ENCODE data around the gene SPSB2.
A peak's percentile ranks its signal among the peaks of the same experiment; 100 is the strongest.
"Not testable (repeated sequence)": the region's sequence is repeated elsewhere in the genome, so short reads cannot be mapped to it uniquely, and the experiment has no call there.

SPSB2 gene

GRCh38 chr12:6890789-6891645 lies 17.9 kb upstream of the SPSB2 start:
- TF ChIP-seq MAX (IDR thresholded peaks at IDR 0.05; ENCODE audit: low read depth, low read length) (peak; percentile 92), POLR2A (IDR thresholded peaks at IDR 0.05; ENCODE audit: extremely low read depth, insufficient read length) (peak; percentile 72), MYC (IDR thresholded peaks at IDR 0.05; ENCODE audit: low read depth, low read length) (no peak; the same call in 1 of the 2 replicates)
- TF ChIP-seq, protein P1, sequence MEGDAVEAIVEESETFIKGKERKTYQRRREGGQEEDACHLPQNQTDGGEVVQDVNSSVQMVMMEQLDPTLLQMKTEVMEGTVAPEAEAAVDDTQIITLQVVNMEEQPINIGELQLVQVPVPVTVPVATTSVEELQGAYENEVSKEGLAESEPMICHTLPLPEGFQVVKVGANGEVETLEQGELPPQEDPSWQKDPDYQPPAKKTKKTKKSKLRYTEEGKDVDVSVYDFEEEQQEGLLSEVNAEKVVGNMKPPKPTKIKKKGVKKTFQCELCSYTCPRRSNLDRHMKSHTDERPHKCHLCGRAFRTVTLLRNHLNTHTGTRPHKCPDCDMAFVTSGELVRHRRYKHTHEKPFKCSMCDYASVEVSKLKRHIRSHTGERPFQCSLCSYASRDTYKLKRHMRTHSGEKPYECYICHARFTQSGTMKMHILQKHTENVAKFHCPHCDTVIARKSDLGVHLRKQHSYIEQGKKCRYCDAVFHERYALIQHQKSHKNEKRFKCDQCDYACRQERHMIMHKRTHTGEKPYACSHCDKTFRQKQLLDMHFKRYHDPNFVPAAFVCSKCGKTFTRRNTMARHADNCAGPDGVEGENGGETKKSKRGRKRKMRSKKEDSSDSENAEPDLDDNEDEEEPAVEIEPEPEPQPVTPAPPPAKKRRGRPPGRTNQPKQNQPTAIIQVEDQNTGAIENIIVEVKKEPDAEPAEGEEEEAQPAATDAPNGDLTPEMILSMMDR (IDR thresholded peaks at IDR 0.05; ENCODE audit: low read depth, low read length): peak; percentile 68
- peak overlapping the region; percentile 59 for H3K4me3 ChIP-seq (ENCODE audit: low read depth, low read length)
- DNase-seq (ENCODE audit: low read depth): peak; percentile 97

DNA sequence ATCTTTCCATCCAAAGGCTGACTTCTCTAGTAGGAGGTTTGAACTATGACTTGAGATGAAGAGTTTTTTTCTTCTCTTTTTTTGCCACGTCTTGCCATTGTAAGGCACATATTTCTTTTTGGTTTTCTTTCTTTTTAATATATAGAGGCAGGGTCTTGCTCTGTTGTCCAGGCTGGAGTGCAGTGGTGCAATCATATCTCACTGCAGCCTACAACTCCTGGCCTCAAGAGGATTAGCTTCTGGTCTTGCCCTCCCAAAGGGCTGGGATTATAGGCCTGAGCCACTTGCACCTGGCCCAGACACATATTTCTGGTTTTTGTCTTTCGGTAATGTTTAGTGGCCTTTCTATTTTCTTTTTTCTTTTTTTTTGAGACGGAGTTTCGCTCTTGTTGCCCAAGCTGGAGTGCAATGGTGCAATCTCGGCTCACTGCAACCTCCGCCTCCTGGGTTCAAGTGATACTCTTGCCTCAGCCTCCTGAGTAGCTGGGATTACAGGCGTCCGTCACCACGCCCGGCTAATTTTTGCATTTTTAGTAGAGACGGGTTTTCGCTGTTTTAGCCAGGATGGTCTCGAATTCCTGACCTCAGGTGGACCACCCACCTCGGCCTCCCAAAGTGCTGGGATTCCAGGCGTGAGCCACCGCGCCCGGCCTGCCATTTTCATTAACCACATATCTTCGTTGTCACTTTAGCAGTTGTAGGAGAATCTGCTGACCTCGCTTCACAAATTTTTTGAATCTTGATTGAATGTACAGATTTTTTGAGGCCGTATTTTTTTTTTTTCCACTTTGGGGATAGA lies 16.9 kb upstream of the SPSB2 start:
- peak overlapping the region; percentile 59 for H3K4me3 ChIP-seq (ENCODE audit: low read depth, low read length)

GRCh38 chr12:6888794-6889193 lies 15.7 kb upstream of the SPSB2 start:
- not testable (repeated sequence) for DNase-seq (ENCODE audit: low read depth); H3K4me3 ChIP-seq (ENCODE audit: low read depth, low read length)

More for the DNA sequence above, 16.9 kb upstream of the SPSB2 start:
- DNase-seq (ENCODE audit: low read depth): not testable (repeated sequence)

GRCh38 chr12:6888360-6888759 lies 15.3 kb upstream of the SPSB2 start:
- no peak for DNase-seq (ENCODE audit: low read depth)
- TF ChIP-seq MAX (IDR thresholded peaks at IDR 0.05; ENCODE audit: low read depth, low read length) (no peak), MYC (IDR thresholded peaks at IDR 0.05; ENCODE audit: low read depth, low read length) (no peak), POLR2A (IDR thresholded peaks at IDR 0.05; ENCODE audit: extremely low read depth, insufficient read length) (no peak)
- TF ChIP-seq, protein P1 (IDR thresholded peaks at IDR 0.05; ENCODE audit: low read depth, low read length): no peak
- no peak overlapping the region for H3K4me3 ChIP-seq (ENCODE audit: low read depth, low read length)

DNA sequence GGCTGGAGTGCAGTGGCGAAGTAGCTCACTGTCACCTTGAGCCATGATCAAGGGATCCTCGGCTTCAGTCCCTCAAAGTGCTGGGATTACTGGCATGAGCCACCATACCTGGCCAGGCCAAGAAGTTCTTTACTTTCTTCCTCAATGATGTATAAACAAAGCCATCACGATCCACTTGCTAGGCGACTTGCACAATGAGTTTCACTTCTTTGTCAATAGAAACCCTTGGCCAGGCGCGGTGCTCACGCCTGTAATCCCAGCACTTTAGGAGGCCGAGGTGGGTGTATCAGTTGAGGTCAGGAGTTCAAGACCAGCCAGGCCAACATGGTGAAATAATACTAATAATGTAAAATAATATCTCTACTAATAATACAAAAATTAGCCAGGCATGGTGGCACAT lies 14.4 kb upstream of the SPSB2 start:
- H3K4me3 ChIP-seq (ENCODE audit: low read depth, low read length): no peak overlapping the region
- DNase-seq (ENCODE audit: low read depth): no peak
- TF ChIP-seq, protein P1 (IDR thresholded peaks at IDR 0.05; ENCODE audit: low read depth, low read length): no peak
- TF ChIP-seq MAX (IDR thresholded peaks at IDR 0.05; ENCODE audit: low read depth, low read length) (no peak), MYC (IDR thresholded peaks at IDR 0.05; ENCODE audit: low read depth, low read length) (no peak), POLR2A (IDR thresholded peaks at IDR 0.05; ENCODE audit: extremely low read depth, insufficient read length) (no peak)

DNA sequence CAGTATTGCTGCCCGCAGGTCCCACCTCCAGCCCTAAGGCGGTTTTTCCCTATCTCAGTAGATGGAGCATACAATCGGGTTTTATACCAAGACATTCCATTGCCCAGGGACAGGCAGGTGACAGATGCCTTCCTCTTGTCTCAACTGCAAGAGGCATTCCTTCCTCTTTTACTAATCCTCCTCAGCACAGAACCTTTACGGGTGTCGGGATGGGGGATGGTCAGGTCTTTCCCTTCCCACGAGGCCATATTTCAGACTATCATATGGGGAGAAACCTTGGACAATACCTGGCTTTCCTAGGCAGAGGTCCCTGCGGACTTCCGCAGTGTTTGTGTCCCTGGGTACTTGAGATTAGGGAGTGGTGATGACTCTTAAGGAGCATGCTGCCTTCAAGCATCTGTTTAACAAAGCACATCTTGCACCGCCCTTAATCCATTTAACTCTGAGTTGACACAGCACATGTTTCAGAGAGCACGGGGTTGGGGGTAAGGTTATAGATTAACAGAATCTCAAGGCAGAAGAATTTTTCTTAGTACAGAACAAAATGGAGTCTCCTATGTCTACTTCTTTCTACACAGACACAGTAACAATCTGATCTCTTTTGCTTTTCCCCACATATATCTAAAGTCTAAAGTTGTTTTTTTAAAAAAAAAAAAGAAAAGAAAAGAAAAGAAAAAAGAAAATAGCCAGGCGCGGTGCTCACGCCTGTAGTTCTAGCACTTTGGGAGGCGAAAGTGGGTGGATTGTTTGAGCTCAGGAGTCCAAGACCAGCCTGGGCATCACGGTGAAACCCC lies 13.3 kb upstream of the SPSB2 start:
- not testable (repeated sequence) for H3K4me3 ChIP-seq (ENCODE audit: low read depth, low read length); DNase-seq (ENCODE audit: low read depth)

GRCh38 chr12:6884539-6884938 lies 11.4 kb upstream of the SPSB2 start:
- no peak overlapping the region for H3K4me3 ChIP-seq (ENCODE audit: low read depth, low read length)
- TF ChIP-seq, protein P1 (IDR thresholded peaks at IDR 0.05; ENCODE audit: low read depth, low read length): no peak
- TF ChIP-seq MYC (IDR thresholded peaks at IDR 0.05; ENCODE audit: low read depth, low read length): no peak
- TF ChIP-seq MAX (IDR thresholded peaks at IDR 0.05; ENCODE audit: low read depth, low read length): no peak
- no peak for TF ChIP-seq POLR2A (IDR thresholded peaks at IDR 0.05; ENCODE audit: extremely low read depth, insufficient read length)
- no peak for DNase-seq (ENCODE audit: low read depth)

Measured in NB4 (cell line).